Trophoblast cell (in vitro differentiated cells and primary cell): Measurements from ENCODE around the gene MAP3K15. TPM values are rescaled to one million over a fixed set of nuclear protein-coding genes. Genes with fewer than 3 reads are reported as not detected.

Source experiments
- DNase-seq, 2 donors: peaks; one replicate each; pipeline ENCODE4 v3.0.0-alpha.2; 2016
- H2AFZ ChIP-seq: 2 replicates; pipeline ENCODE4 v1.6.1; 2013; ENCODE audit warnings: low read length, moderate library complexity, mild to moderate bottlenecking; ENCODE audit not compliant: insufficient read depth, poor library complexity
- H2AK5ac ChIP-seq: 2 replicates; pipeline ENCODE4 v1.6.1; 2013; ENCODE audit warnings: mild to moderate bottlenecking, low read length
- H2BK120ac ChIP-seq: 2 replicates; pipeline ENCODE4 v1.6.1; 2013; ENCODE audit warnings: low read length, mild to moderate bottlenecking, moderate library complexity; ENCODE audit not compliant: insufficient read depth, poor library complexity
- H2BK12ac ChIP-seq: 2 replicates; pipeline ENCODE4 v1.6.1; 2013; ENCODE audit warnings: mild to moderate bottlenecking, low read length, moderate library complexity
- H2BK5ac ChIP-seq: 2 replicates; pipeline ENCODE4 v1.6.1; 2013; ENCODE audit warnings: low read length, low read depth, moderate library complexity, mild to moderate bottlenecking; ENCODE audit not compliant: poor library complexity
- H3K14ac ChIP-seq: 2 replicates; pipeline ENCODE4 v1.6.1; 2013; ENCODE audit warnings: mild to moderate bottlenecking, low read length
- H3K18ac ChIP-seq: 2 replicates; pipeline ENCODE4 v1.6.1; 2013; ENCODE audit warnings: mild to moderate bottlenecking, low read length
- H3K23ac ChIP-seq: 2 replicates; pipeline ENCODE4 v1.6.1; 2013; ENCODE audit warnings: low read length
- H3K27ac ChIP-seq: 2 replicates; pipeline ENCODE4 v1.5.1; 2013; ENCODE audit warnings: low read depth, mild to moderate bottlenecking, inconsistent platforms, low read length, moderate library complexity
- H3K27me3 ChIP-seq: 2 replicates; pipeline ENCODE4 v1.6.1; 2013; ENCODE audit warnings: inconsistent platforms, mild to moderate bottlenecking, low read length, moderate library complexity; ENCODE audit not compliant: insufficient read depth
- H3K36me3 ChIP-seq, 2 experiments: 1 replicate in 1 of 2; 2 replicates in 1 of 2; pipeline ENCODE4 v1.6.1; 2013; ENCODE audit warnings: low read length in 2 of 2, mild to moderate bottlenecking in 2 of 2, moderate library complexity in 1 of 2; ENCODE audit not compliant: insufficient read depth in 2 of 2, control insufficient read depth in 1 of 2
- H3K4ac ChIP-seq: 2 replicates; pipeline ENCODE4 v1.6.1; 2013; ENCODE audit warnings: low read depth, mild to moderate bottlenecking, low read length, moderate library complexity
- H3K4me1 ChIP-seq, 2 experiments: 1 replicate in 1 of 2; 2 replicates in 1 of 2; pipeline ENCODE4 v1.6.1; 2013; ENCODE audit warnings: low read length in 2 of 2, mild to moderate bottlenecking in 2 of 2, moderate library complexity in 1 of 2; ENCODE audit not compliant: insufficient read depth in 2 of 2, control insufficient read depth in 1 of 2
- H3K4me2 ChIP-seq: 2 replicates; pipeline ENCODE4 v1.6.1; 2013; ENCODE audit warnings: inconsistent platforms, mild to moderate bottlenecking, low read length, moderate library complexity
- H3K4me3 ChIP-seq: 2 replicates; pipeline ENCODE4 v1.5.1; 2013; ENCODE audit warnings: mild to moderate bottlenecking, low read depth, low read length, inconsistent platforms
- H3K79me1 ChIP-seq: one replicate; pipeline ENCODE4 v1.6.1; 2013; ENCODE audit warnings: low read length
- H3K79me2 ChIP-seq: 2 replicates; pipeline ENCODE4 v1.6.1; 2013; ENCODE audit warnings: low read length, mild to moderate bottlenecking; ENCODE audit not compliant: control insufficient read depth, insufficient read depth, poor library complexity
- H3K9ac ChIP-seq: 2 replicates; pipeline ENCODE4 v1.6.1; 2013; ENCODE audit warnings: mild to moderate bottlenecking, low read length
- H3K9me3 ChIP-seq: 2 replicates; pipeline ENCODE4 v1.6.1; 2013; ENCODE audit warnings: low read depth, mild to moderate bottlenecking, control low read depth, inconsistent platforms, low read length; ENCODE audit not compliant: insufficient read depth
- H4K12ac ChIP-seq: 2 replicates; pipeline ENCODE4 v1.6.1; 2013; ENCODE audit warnings: low read depth, mild to moderate bottlenecking, low read length, moderate library complexity
- H4K8ac ChIP-seq: 2 replicates; pipeline ENCODE4 v1.6.1; 2013; ENCODE audit warnings: low read depth, mild to moderate bottlenecking, low read length, moderate library complexity
- H4K91ac ChIP-seq: one replicate; pipeline ENCODE4 v1.6.1; 2013; ENCODE audit warnings: low read depth, mild to moderate bottlenecking, low read length, moderate library complexity
- WGBS: extraction: QIAGEN DNeasy Blood & Tissue Kit; methylation state at CpG from one replicate; pipeline ENCODE4 v1.1.7; 2013; ENCODE audit warnings: missing lambda C conversion rate; ENCODE audit not compliant: insufficient read length, insufficient coverage; ENCODE audit errors: extremely low coverage; 5-methylcytosine and 5-hydroxymethylcytosine counted together
- polyA plus RNA-seq: library from polyadenylated mRNA; stranded (reverse); fragments of 200-250 nt; gene quantifications from 2 replicates; pipeline ENCODE4 v1.2.3, GENCODE V29; 2013

MAP3K15 gene, protein sequence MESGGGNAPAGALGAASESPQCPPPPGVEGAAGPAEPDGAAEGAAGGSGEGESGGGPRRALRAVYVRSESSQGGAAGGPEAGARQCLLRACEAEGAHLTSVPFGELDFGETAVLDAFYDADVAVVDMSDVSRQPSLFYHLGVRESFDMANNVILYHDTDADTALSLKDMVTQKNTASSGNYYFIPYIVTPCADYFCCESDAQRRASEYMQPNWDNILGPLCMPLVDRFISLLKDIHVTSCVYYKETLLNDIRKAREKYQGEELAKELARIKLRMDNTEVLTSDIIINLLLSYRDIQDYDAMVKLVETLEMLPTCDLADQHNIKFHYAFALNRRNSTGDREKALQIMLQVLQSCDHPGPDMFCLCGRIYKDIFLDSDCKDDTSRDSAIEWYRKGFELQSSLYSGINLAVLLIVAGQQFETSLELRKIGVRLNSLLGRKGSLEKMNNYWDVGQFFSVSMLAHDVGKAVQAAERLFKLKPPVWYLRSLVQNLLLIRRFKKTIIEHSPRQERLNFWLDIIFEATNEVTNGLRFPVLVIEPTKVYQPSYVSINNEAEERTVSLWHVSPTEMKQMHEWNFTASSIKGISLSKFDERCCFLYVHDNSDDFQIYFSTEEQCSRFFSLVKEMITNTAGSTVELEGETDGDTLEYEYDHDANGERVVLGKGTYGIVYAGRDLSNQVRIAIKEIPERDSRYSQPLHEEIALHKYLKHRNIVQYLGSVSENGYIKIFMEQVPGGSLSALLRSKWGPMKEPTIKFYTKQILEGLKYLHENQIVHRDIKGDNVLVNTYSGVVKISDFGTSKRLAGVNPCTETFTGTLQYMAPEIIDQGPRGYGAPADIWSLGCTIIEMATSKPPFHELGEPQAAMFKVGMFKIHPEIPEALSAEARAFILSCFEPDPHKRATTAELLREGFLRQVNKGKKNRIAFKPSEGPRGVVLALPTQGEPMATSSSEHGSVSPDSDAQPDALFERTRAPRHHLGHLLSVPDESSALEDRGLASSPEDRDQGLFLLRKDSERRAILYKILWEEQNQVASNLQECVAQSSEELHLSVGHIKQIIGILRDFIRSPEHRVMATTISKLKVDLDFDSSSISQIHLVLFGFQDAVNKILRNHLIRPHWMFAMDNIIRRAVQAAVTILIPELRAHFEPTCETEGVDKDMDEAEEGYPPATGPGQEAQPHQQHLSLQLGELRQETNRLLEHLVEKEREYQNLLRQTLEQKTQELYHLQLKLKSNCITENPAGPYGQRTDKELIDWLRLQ (N-terminal part only)
- 0.68 and 0.77 TPM in 2 replicates for polyA plus RNA-seq

- Histone ChIP-seq H3K18ac (no peak within 1 kb of the TSS), H3K9me3 (no peaks in the 10 kb centered on the region), H4K12ac (no peak within 1 kb of the TSS), H2BK12ac (no peak within 1 kb of the TSS), H3K9ac (no peak within 1 kb of the TSS), H3K27ac (no peak within 1 kb of the TSS), H4K91ac (no peak within 1 kb of the TSS), H3K4me1 (peaks cover 0 to 4% of the 10 kb centered on the region in 2 experiments), H3K4ac (no peak within 1 kb of the TSS), H3K14ac (no peak within 1 kb of the TSS), H3K36me3 (no peaks in the 10 kb centered on the region), H2BK5ac (no peak within 1 kb of the TSS), H3K4me3 (peak within 1 kb of the TSS; percentile 61), H3K4me2 (peak within 1 kb of the TSS; percentile 67), H4K8ac (no peak within 1 kb of the TSS), H2AFZ (peak within 1 kb of the TSS; percentile 83), H2BK120ac (no peak within 1 kb of the TSS), H3K79me2 (no peaks in the 10 kb centered on the region), H3K79me1 (no peaks in the 10 kb centered on the region), H3K27me3 (no peaks in the 10 kb centered on the region), H3K23ac (no peak within 1 kb of the TSS), H2AK5ac (no peak within 1 kb of the TSS)
- DNase-seq: peak; percentile 25 to 48
- WGBS: no CpG with 5 or more reads among the region's 100 CpGs
Measured at GRCh38 chrX:19514791-19515614, at the start of gene MAP3K15. Gene MAP3K15, minus strand, starts transcription at chrX:19515508. Its CDS starts 247 bp downstream, at chrX:19515261.

DNA sequence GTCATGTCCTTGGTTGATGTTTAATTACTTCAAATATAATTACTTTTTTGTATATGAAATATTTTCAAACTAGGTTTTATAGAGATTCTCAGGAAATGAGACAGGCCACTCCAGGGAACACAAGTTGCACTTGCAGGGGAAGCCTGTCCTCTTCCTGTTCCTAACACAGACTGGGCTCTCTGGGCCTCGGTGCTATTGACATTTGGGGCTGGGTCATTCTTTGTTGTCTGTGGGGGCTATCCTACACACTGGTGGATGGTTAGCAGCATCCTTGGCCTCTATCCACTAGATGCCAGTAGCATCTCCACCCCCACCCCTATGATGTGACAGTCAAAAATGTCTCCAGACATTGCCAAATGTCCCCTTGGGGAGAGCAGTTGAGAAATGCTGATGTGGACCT lies 49.3 kb upstream of the MAP3K15 start:
- no peak overlapping the region for H2AFZ ChIP-seq
- H3K9ac ChIP-seq: no peak overlapping the region
- no peak overlapping the region for H3K4me3 ChIP-seq
- no peaks in the 10 kb centered on the region for H3K79me2 ChIP-seq
- H3K27ac ChIP-seq: no peak overlapping the region
- H2AK5ac ChIP-seq: no peak overlapping the region
- peaks cover 7 to 11% of the 10 kb centered on the region in 2 experiments for H3K36me3 ChIP-seq
- H2BK5ac ChIP-seq: no peak overlapping the region
- H2BK12ac ChIP-seq: no peak overlapping the region
- H3K27me3 ChIP-seq: no peaks in the 10 kb centered on the region
- H3K18ac ChIP-seq: no peak overlapping the region
- no peak overlapping the region for H4K8ac ChIP-seq
- H3K4me2 ChIP-seq: no peak overlapping the region
- peaks cover 10 to 15% of the 10 kb centered on the region in 2 experiments for H3K4me1 ChIP-seq
- no CpG with 5 or more reads among the region's 1 CpG for WGBS
- no peak overlapping the region for H3K14ac ChIP-seq
- H4K12ac ChIP-seq: no peak overlapping the region
- no peak overlapping the region for H3K23ac ChIP-seq
- H3K79me1 ChIP-seq: peaks cover 4% of the 10 kb centered on the region
- no peak overlapping the region for H3K4ac ChIP-seq
- no peak for DNase-seq
- H3K9me3 ChIP-seq: no peaks in the 10 kb centered on the region
- H4K91ac ChIP-seq: no peak overlapping the region
- H2BK120ac ChIP-seq: no peak overlapping the region

GRCh38 chrX:19563746-19564145 lies 48.4 kb upstream of the MAP3K15 start:
- no peak for DNase-seq
- Histone ChIP-seq H3K79me2 (no peaks in the 10 kb centered on the region), H3K4me2 (no peak overlapping the region), H4K12ac (no peak overlapping the region), H2BK120ac (no peak overlapping the region), H3K36me3 (peaks cover 7 to 11% of the 10 kb centered on the region in 2 experiments), H3K4me3 (no peak overlapping the region), H3K18ac (no peak overlapping the region), H3K4ac (no peak overlapping the region), H3K4me1 (peaks cover 7 to 9% of the 10 kb centered on the region in 2 experiments), H3K23ac (no peak overlapping the region), H2BK12ac (no peak overlapping the region), H3K9ac (no peak overlapping the region), H3K27ac (no peak overlapping the region), H3K9me3 (no peaks in the 10 kb centered on the region), H2AK5ac (no peak overlapping the region), H3K14ac (no peak overlapping the region), H3K79me1 (peaks cover 2% of the 10 kb centered on the region), H2AFZ (no peak overlapping the region), H2BK5ac (no peak overlapping the region), H3K27me3 (no peaks in the 10 kb centered on the region), H4K8ac (no peak overlapping the region), H4K91ac (no peak overlapping the region)
- WGBS: no CpG with 5 or more reads among the region's 6 CpGs
